GM21360 (cell line): Measurements from ENCODE around the gene AIG1.
"Not testable (repeated sequence)": the region's sequence is repeated elsewhere in the genome, so short reads cannot be mapped to it uniquely, and the experiment has no call there.

Experiments
- ATAC-seq: cut with Tn5 transposase; IDR thresholded peaks from one replicate; pipeline ENCODE4 v1.9.1; 2021; ENCODE audit warnings: mild to moderate bottlenecking, moderate library complexity; ENCODE audit not compliant: unreplicated experiment

The AIG1 gene

DNA sequence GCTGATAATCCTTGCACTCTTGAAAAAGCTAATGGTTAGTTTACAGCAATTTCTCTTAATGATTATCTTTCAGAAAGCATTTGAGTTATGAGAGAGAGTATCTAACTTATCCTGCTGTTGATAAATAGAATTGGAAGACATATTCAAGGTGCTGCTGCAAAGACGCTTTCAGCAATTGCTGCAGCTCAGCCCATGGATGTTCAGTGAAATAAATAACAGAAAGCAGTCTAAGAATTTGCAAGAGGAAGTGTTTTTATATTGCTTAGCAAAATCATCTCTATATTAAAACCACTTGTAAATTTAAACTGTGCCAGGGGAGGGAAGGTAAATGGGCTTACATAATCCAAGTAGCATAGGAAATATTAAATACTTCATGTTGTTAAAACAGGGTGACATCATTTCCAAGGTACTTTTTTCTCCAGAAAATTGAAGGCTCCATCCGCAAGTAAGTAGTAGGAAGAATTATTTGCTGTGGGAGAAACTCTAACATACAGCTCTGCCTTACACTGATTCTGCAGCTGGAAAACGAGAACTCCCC, 201.3 kb downstream of the AIG1 start:
- ATAC-seq = no peak

DNA sequence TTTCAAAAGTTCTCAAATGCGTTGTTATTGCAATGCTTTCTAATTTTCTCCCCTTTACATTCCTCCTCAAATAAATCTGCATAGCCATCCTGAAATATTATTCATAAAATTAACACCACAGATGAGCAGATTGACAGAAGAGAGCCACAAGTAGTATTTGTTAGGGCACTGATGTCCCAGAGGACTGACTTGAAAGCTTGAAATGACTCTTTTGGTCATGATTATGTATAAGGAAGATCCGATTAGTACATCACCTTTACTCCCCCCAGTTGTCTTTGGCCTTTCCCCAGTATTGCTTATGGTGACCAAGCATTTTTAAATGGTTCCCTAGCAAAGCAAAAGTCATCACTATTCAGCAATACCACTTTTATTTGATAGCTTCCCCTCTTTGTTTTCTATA, 202.2 kb downstream of the AIG1 start:
- ATAC-seq = no peak

DNA sequence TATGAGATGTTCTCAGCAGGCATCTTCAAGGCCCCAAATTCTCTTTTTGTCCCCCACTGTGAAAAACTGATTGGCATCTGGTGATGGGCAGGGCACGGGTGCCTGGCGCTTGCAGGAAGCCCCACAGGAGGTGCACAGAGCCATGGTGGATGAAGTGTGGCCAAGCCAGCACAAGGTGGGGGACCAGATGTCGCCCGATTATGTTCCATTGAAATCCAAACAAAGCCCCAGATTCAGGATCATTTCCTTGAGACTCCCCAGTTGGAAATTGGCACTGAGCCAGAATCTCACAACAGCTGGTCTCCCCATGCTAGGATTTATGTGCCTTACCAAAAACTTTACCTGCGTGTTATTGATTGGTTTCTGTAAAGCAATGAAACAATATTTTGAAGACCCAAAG, 203.7 kb downstream of the AIG1 start:
- ATAC-seq = no peak

DNA sequence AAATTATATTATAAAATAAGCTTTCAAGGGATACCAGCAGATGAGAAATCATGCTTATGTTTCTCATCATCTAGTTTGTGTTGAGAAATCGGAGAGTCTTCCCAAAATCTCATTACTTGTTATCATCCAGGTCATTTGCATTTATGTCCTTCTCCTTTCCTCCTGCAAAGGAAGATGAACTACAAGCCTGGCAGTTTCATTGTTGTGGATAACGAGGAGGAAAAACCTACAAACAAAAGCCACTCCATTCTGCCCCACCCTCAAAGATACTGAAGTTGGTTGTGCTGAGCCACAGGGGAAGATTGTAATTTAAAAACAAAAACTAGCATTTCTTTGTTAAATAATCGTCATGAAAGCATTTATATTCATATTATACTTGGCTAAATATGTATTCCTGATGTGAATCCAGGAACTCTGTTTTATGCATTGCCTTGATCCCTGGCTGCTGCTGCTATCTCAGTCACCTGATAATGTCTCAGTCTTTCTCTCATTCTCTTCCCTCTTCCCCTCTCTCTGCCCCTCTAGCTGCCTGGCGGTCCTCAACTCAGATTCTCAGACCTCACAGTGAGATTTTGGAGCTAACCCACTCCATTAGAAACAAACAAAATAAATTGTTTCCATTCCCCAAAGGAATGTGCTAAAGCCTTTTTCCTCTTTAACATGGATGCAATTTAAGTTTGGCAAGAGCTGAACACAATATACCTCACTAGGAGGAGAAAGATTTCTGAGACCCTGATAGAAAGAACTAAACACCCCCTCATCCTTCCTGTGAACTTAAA, 204.5 kb downstream of the AIG1 start:
- no peak for ATAC-seq

DNA sequence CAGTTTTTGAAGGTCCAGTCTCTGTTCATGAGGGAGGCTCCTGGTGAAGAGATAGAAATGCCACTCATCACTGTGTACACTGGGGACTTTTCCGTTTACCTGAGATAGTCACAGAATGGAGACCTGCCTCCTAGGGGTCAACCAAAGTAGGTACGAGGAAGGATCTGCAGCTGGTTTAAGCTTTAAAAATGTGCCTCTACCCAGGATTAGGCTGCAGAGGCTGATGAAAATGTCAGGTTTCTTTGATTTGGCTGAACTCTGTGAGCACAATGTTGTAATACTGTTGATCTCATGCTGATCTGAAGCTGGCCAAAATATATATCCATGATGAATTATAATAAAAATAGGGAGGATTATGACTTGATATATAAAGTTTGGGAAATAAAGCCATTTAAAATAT, 207.1 kb downstream of the AIG1 start:
- no peak for ATAC-seq

DNA sequence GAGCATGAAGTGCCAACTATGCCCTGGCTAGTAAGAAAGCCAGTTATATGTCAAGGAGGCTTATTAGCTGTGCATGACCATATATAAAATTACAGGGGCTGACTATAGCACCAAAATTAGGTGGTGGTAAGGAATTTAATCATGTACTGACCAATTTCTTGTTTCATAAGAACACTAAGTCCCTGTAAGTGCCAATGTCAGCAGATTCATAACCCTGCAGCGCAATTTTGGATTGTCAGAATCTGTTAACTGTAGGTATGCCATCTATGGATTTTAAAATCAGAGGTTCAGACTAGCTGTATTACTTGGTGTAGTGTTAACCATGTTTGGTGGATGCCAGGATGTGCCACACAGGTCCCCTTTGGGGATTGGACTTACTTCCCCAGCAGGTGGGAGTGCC, 207.8 kb downstream of the AIG1 start:
- ATAC-seq = no peak

DNA sequence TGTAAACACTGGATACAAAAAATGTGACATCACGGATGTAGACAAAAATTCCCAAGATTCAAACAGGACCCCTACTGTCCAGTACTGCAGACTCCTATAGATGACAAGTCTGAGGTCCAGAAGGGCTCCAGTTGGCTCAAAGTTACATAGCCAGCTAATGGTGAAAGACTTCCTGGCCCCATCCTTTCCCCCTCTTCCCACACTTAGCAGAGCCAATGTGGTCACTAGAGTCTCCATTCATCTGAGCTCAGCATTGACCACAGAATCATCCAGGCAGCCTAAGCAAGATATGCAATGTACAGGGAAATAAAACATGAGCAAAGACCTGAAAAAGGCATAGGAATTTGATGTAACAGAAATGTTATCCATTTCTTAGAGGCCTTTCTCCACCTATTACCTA, 209.3 kb downstream of the AIG1 start:
- ATAC-seq = no peak

DNA sequence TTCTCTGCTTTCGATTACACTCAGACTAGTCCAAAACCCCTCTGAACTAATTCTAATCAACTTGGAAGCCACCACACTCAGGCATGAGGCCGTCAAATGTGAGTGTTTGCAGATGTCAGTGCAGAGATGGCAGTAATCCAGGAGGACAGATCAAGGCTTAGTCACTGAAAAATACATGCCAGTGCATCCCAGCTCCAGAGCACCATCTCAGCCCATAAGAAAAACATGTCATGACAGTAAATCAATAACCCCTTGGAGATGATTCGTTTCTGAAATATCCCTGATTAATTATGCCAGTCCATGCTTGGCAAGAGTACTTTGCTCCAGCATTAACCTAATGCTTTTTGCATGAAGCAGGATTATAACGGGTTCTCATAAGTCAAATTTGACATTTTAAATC, 210.3 kb downstream of the AIG1 start:
- no peak for ATAC-seq

DNA sequence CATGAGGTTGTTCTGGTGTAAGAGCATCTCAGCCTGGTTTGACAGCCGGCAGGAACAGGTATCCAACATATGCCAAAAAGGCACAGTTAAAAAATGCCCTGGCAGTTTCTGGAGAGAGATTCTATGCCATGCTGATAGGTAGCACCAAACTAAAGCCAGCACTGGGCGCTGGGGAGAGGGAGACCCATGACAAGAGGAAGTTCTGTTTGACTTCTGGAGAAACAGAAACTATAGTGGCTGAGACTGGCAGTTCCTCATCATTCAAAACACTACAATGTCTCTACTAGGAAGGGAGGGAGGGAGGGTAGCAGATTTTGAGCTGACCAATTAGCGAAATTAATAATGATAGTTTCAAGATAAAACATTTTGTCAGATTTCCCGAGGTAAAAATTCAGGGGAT, 215.7 kb downstream of the AIG1 start:
- ATAC-seq = peak; percentile 98

DNA sequence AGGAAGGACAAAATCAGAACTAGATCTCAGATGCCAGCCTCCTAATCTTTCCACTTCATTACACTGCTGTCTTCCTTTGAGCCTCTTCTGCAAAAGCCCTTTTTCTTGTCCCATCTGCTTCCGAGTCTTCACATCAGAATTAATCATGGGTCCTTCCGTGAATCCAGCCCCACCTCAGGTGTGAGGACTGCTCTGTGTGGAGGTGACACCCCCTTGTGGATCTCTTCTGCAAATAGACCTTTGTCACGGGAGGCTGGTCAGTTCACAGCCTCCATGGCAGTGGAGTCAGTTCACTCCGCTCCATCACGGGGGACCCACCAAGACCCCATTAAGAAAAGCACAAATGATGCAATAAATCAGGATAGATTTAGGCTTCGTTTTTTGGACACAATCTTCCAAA, 218.7 kb downstream of the AIG1 start:
- no peak for ATAC-seq

DNA sequence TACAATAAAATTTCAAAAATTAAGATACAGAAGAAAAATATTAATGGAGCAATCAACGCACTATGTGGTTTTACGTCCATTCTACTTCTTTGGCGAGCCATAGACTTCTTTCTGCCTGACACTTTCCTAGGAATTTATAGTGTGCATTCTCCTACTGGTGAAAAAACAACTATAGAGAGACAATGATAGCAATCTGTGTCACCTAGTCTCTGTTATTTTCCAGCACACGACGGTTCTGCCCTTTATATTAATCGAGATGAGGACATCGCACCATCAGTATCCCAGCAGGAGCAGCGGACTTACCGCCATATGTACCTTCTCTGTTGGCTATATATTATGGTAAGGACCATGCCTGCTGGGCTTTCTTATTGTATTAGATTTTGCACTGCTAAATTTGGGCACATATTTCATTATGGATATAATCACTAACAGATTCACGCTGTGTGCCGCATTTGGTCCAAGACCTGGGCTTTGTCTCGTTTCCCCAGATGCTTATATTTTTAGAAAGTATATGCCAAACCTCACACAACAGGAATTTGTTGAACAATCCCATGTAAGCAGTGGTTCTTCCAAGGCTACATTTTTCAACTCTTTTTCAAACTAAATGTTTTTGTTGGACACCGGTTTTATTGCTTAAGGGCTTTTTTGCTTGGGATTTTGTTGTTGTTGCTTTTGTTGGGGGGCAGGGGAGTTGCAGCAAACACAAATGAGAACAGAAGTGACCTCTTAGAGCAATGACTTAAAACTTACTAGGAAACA, 223.4 kb downstream of the AIG1 start:
- ATAC-seq = no peak

DNA sequence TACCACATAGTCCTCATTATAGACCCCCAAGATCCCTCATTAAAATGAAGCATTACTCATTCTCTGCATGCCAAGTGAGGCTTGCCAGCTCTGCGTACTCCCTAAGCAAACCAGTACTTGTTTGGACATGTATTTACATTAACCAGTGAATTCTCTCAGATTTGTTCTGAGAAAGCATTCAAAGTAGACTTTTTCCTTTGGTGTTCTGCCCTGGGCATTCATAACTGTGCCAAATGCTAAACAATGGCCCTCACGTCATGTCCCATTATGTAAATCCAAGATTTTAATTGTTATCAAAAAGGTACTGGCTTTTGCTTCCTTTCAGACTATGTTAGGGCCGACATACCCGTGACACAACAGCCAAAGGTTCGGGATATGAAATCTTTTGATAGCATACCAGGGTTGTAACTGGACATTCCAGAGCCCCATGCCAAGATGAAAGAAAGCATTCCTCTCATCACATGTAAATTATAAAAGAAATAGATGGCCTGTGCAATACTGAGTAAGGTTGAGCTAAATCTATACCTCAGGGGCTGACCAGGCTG, 225.6 kb downstream of the AIG1 start:
- no peak for ATAC-seq

DNA sequence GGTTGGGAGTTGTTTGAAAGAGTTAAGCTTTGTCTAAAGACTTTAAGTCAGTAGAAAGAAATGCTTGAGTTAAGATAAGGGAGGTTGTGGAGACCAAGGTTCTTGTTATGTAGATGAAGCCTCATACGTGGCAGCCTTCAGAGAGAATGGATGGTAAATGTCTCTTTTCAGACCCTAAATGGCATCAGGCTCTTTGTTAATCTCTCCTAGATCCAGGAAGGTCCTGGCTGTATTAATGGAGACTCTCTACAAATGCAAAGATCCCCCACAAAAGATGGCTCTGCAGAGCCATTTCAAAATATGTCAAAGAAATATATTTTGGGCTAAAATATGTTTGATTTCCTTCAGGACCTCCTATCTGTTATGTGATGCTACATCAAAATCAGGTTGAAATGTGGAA, 228.2 kb downstream of the AIG1 start:
- ATAC-seq = no peak

DNA sequence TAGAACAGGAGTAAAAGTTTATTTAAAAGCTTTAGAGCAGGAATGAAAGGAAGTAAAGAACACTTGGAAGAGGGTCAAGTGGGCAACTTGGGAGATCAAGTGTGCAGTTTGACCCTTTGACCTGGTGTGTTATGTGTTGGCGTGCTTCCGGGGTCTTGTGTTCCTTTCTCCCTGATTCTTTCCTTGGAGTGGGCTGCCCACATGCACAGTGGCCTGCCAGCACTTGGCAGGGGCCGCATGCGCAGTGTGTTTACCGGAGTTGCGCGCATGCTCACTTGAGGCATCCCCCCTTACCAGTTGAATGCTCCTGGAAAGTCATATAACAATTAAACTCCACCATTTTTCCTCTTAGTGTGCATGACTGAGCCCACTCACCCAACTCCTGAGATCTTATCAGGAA, 229.5 kb downstream of the AIG1 start:
- ATAC-seq = no peak

DNA sequence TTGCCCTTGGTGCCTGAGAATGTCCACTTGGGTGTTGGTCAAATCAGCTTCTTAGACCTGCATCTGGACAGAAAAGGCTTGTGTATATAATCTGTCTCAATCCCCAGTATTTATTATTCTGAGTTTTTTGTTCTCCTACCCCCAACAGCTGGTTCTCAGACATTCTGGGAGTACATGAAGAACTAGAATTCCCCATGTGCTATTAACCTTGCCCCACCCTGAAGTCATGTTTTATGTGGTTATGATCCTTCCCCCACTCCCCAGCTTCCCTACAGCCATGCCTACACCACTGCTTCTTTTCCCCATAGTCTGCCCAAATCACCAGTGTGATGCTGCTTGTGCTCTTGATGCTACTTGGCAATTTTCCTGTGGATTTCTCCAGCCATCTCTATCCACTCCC, 232.8 kb downstream of the AIG1 start:
- no peak for ATAC-seq

DNA sequence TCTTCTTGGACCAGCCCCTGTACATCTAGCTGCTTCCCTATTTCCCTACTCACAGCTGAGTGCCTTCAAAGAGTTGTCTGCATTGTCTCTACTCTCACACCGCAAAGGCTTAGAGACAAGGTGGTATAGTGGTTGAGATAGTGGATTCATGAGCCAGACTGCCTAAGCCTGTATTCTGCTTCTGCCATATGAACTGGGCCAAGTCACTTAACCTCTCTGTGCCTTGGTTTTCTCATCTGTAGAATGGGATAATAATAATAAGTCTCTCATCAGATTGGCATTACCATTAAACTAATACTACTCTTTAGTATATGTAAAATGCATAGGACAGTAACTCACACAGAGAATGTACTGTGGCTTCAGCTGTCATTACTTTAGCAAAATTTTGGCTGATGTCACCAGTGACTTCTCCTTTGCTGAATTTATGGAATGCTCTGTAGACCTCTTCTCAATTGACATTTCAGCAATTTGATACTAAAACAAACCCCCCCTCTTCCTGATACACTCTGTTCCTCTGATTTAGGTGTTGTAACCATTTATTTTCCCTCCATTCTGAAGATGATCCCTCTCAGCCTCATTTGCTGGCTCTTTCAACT, 233.7 kb downstream of the AIG1 start:
- ATAC-seq = no peak

DNA sequence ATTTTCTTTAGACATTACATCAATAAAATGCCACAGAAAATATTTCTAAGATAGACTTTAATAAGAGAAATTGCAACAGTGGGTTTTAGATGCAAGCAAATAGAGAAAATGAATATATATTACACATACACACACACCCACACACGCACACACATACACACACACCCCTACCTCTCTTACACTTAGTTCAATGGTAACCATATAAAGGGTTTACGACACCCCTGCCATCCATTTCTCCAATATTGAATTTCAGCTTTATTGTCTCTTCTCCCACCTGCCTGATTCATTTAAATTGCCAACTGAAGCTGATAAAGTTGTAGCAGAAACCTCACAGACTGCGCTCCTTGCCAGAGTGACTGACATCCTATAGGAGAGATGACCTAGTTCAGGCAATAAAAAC, 235.2 kb downstream of the AIG1 start:
- no peak for ATAC-seq

DNA sequence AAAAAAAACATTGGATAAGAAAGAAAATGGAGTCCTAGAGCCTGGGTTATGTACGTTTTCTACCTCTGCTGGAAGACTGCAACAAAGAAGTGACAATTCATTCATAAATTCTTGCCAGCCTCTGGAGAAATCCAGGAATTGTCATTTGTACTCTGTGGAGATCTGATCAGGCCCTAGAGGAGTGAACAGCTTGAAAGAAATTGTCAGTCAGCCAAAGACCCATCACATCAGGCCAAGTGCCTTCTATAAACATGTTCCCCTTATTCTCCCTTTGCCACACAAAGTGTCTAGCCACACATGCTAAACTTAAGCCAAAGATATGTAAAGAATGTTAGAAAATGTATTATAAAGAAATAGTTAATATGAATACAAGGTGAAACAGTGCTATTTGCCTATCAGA, 237.4 kb downstream of the AIG1 start:
- no peak for ATAC-seq

DNA sequence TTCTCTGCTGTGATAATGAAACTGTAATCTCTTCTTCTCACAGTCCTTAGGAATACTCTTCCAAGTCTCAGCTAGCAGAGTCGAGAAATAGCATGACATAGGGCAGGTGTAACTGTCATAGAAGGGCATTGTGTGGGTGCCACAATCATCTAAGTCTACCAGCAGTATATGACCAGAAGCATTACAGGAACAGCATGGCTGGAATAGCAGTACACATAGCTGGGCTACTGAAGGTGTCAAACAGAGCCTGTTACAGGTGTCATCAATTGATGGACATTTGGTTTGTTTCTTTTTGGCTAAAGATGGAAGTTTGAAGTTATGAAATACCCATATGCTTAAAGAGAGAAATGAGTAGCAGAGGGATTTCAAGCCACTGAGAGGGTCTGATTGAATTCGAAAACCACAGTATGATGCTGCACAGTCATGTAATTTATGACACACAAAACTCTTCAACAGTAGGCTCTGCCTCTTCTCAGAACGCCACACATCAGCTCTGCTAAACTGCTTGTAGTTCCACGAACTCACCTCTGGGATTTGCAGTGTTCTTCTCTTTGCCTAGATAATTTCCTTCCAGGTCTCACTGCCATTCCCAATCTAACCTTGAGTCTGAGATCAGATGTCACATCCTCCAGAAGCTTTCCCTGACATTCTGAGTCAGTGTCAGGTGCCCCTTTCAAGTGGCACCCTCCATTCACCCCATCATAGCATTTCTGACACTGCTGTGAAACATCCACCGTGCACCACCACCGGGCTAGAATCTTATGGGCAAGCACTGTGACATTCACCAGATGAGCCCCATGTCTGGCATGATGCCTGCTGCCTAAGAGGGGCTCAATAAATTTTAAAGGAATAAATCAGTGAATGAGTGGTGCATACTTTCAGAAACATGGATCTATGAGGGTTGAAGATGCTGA, 238.8 kb downstream of the AIG1 start:
- ATAC-seq = peak; percentile 54

DNA sequence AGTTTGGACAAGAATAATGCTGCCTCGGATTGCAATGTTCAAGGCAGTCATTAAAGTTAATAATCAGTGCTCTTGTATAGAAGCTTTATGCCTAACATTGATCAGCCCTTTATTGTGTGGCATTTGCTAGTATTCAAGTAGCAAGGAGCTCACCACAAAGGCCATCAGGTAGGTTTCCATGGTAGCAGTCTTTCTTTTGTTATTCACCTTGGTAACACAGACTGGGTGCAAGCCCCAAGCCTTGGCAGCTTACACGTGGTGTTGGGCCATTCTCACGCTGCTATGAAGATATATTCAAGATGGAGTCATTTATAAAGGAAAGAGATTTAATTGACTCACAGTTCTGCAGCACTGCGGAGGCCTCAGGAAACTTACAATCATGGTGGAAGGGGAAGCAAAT, 240.5 kb downstream of the AIG1 start:
- ATAC-seq = no peak

DNA sequence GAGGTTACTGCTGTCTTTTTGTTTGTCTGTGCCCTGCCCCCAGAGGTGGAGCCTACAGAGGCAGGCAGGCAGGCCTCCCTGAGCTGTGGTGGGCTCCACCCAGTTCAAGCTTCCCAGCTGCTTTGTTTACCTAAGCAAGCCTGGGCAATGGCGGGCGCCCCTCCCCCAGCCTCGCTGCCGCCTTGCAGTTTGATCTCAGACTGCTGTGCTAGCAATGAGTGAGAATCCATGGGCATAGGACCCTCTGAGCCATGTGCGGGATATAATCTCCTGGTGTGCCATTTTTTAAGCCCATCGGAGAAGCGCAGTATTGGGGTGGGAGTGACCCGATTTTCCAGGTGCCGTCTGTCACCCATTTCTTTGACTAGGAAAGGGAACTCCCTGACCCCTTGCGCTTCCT, 247.1 kb downstream of the AIG1 start:
- ATAC-seq = not testable (repeated sequence)
